PC-3 (cell line): ENCODE data around the gene CRADD. TPM values are rescaled to one million over a fixed set of nuclear protein-coding genes. Genes with fewer than 3 reads are reported as not detected.

Experiments
- ATAC-seq: fragments of 200-7000 bp; cut with Tn5 transposase; 2 replicates; pipeline ENCODE4 v1.9.1; 2020; ENCODE audit warnings: mild to moderate bottlenecking, moderate library complexity
- BruUV-seq: library from RNA; stranded (reverse); fragments of 400-500 nt; replicated peaks from 2 replicates; lab custom pipeline; 2021; lab: Mats Ljungman, UMichigan
- CTCF ChIA-PET: fragments of 300-600 bp; sonication (Branson Sonifier 250); formaldehyde crosslinking; loops from one replicate; lab custom pipeline; 2022; ENCODE audit warnings: antibody characterized with exemption; lab: Charles Lee
- POLR2A ChIA-PET: fragments of 300-600 bp; sonication (Branson Sonifier 250); formaldehyde crosslinking; loops from one replicate; lab custom pipeline; 2022; ENCODE audit warnings: antibody characterized with exemption; ENCODE audit not compliant: unreplicated experiment; lab: Charles Lee
- DNase-seq: peaks from one replicate; pipeline ENCODE4 v3.0.0-alpha.2; 2015
- H2AFZ ChIP-seq: fragments of 300-600 bp; sonication (generic); 2 replicates; pipeline ENCODE4 v1.6.0; 2016; ENCODE audit warnings: antibody characterized with exemption, low read length
- H3F3A ChIP-seq: fragments of 300-600 bp; sonication (generic); one replicate; pipeline ENCODE4 v1.6.0; 2017; ENCODE audit warnings: antibody characterized with exemption, low read length, control low read depth, mild to moderate bottlenecking; ENCODE audit not compliant: unreplicated experiment
- H3K27ac ChIP-seq: fragments of 300-600 bp; sonication (generic); 2 replicates; pipeline ENCODE4 v1.5.1; 2016; ENCODE audit warnings: mild to moderate bottlenecking, low read length
- H3K27me3 ChIP-seq: fragments of 300-600 bp; sonication (generic); 2 replicates; pipeline ENCODE4 v1.6.1; 2016; ENCODE audit warnings: low read length, mixed read lengths
- H3K36me3 ChIP-seq: fragments of 300-600 bp; sonication (generic); 2 replicates; pipeline ENCODE4 v1.6.1; 2016; ENCODE audit warnings: low read depth, mixed run types, low read length, mixed read lengths
- H3K4me1 ChIP-seq: fragments of 300-600 bp; sonication (generic); 2 replicates; pipeline ENCODE4 v1.5.1; 2016; ENCODE audit warnings: low read length; ENCODE audit not compliant: insufficient read depth
- H3K4me2 ChIP-seq: fragments of 300-600 bp; sonication (generic); 2 replicates; pipeline ENCODE4 v1.6.0; 2016; ENCODE audit warnings: low read length
- H3K4me3 ChIP-seq: fragments of 300-600 bp; sonication (generic); 2 replicates; pipeline ENCODE4 v1.5.1; 2016; ENCODE audit warnings: mild to moderate bottlenecking, low read length, mixed read lengths
- H3K79me2 ChIP-seq: fragments of 300-600 bp; sonication (generic); 2 replicates; pipeline ENCODE4 v1.6.1; 2017; ENCODE audit warnings: low read length, mixed read lengths
- H3K9ac ChIP-seq: fragments of 300-600 bp; sonication (generic); 2 replicates; pipeline ENCODE4 v1.6.0; 2016; ENCODE audit warnings: mild to moderate bottlenecking, low read length
- H3K9me2 ChIP-seq: fragments of 300-600 bp; sonication (generic); replicated peaks from 2 replicates; pipeline ENCODE4 v1.6.1; 2016; ENCODE audit warnings: mixed run types, low read length, mixed read lengths
- H3K9me3 ChIP-seq: fragments of 300-600 bp; sonication (generic); 2 replicates; pipeline ENCODE4 v1.6.1; 2016; ENCODE audit warnings: low read length, mixed read lengths
- H4K20me1 ChIP-seq: fragments of 300-600 bp; sonication (generic); 2 replicates; pipeline ENCODE4 v1.6.1; 2016; ENCODE audit warnings: low read length, mixed read lengths
- CTCF ChIP-seq: fragments of 300-600 bp; sonication (generic); conservative IDR thresholded peaks from 2 replicates; pipeline ENCODE4 v1.5.1; 2017; ENCODE audit warnings: antibody characterized with exemption, low read depth, mild to moderate bottlenecking, low read length
- EZH2 ChIP-seq: fragments of 300-600 bp; sonication (generic); IDR thresholded peaks from one replicate; pipeline ENCODE4 v1.6.1; 2017; ENCODE audit warnings: antibody characterized with exemption, mild to moderate bottlenecking, low read length; ENCODE audit not compliant: unreplicated experiment
- EZH2phosphoT487 ChIP-seq: fragments of 300-600 bp; sonication (generic); IDR thresholded peaks from 2 replicates; pipeline ENCODE4 v1.6.1; 2018; ENCODE audit warnings: mild to moderate bottlenecking, antibody characterized with exemption, low read length, borderline replicate concordance
- intact Hi-C: fragments of 100-400 bp; cut with micrococcal nuclease; formaldehyde crosslinking; loops from 2 replicates; pipeline ENCODE4 v1.9.0; 2023
- total RNA-seq: library from RNA; depleted of rRNA; stranded (reverse); fragments of >200 nt; gene quantifications from 2 replicates; pipeline ENCODE4 v1.2.3, GENCODE V29; 2014

Gene CRADD
- total RNA-seq, 1 experiment from 2014 or later = 11.4 TPM

DNA sequence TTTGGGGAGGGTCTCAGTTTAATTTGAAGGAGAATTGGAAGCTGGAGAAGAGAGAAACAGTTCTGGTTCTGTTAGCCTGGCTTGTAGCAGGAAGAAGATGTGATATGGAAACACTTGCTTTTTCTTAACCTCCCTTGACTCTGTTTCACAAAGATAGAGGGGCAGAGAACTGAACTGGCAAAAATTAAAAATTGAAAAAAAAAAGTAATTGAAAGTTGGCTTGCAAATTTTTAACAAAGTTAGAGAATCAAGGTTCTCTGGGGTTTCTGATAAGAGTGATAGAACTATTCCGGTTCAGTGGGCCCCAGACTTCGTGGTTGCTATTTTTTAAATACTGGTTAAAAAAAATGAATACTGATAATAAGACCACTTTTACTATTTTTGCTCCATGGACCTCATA, 2.8 kb downstream of the CRADD start:
- H2AFZ ChIP-seq = no peak overlapping the region
- DNase-seq = no peak
- CTCF ChIA-PET = no interaction called here
- H3K79me2 ChIP-seq = peaks cover 9% of the 10 kb centered on the region; the same call in 1 of the 2 replicates
- H3K4me1 ChIP-seq = peaks cover 15% of the 10 kb centered on the region
- POLR2A ChIA-PET = no interaction called here
- no peak overlapping the region for H3K4me3 ChIP-seq
- H3K36me3 ChIP-seq = no peaks in the 10 kb centered on the region
- H4K20me1 ChIP-seq = no peaks in the 10 kb centered on the region
- no peak for ATAC-seq
- no peaks in the 10 kb centered on the region for H3K27me3 ChIP-seq
- no peak overlapping the region for H3K9ac ChIP-seq
- H3K9me3 ChIP-seq = no peaks in the 10 kb centered on the region
- intact Hi-C loops = no loop called here
- no peaks in the 10 kb centered on the region for H3F3A ChIP-seq
- no peak overlapping the region for H3K4me2 ChIP-seq
- TF ChIP-seq EZH2phosphoT487 (no peak), CTCF (no peak), EZH2 (no peak)
- H3K27ac ChIP-seq = no peak overlapping the region
- no TSS peak for BruUV-seq
- H3K9me2 ChIP-seq = peaks cover 4% of the 10 kb centered on the region; the same call in 1 of the 2 replicates

DNA sequence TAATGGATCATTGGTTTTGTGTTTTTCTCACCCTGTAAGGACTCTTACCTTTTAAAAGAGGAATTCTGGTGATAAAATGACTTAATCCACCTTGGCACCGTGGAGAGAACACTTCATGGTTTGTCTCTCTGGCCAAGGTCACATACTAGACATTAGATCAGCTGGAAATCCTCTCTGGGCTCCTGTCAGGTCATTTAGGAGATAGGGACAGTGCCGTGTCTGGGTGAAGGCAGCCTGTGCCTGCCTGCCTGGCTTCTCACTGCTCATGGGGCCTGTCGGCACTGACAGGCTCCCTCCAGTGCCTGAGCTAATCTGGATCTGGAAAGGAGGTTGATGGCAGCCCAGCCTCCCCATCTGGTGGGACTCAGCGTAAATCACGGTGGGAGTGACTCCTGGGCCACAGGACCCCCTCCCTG, 5.7 kb downstream of the CRADD start:
- H3K4me2 ChIP-seq = no peak overlapping the region
- H3K9me3 ChIP-seq = no peaks in the 10 kb centered on the region
- peaks cover 7% of the 10 kb centered on the region for H3K4me1 ChIP-seq
- H3K27ac ChIP-seq = no peak overlapping the region
- H4K20me1 ChIP-seq = no peaks in the 10 kb centered on the region
- H3K9ac ChIP-seq = no peak overlapping the region
- intact Hi-C loops = no loop called here
- H3K79me2 ChIP-seq = peaks cover 9% of the 10 kb centered on the region; the same call in 1 of the 2 replicates
- no peaks in the 10 kb centered on the region for H3K9me2 ChIP-seq
- ATAC-seq (no peak), DNase-seq (no peak)
- BruUV-seq = no TSS peak
- TF ChIP-seq EZH2phosphoT487 (no peak), EZH2 (no peak), CTCF (no peak)
- H2AFZ ChIP-seq = no peak overlapping the region
- H3K4me3 ChIP-seq = no peak overlapping the region
- POLR2A ChIA-PET = no interaction called here
- no peaks in the 10 kb centered on the region for H3K36me3 ChIP-seq
- CTCF ChIA-PET = no interaction called here
- H3F3A ChIP-seq = no peaks in the 10 kb centered on the region
- no peaks in the 10 kb centered on the region for H3K27me3 ChIP-seq

- Histone ChIP-seq H3K27ac (no peak overlapping the region), H3K79me2 (peaks cover 8% of the 10 kb centered on the region; the same call in 1 of the 2 replicates), H3K9ac (no peak overlapping the region), H2AFZ (no peak overlapping the region), H4K20me1 (no peaks in the 10 kb centered on the region), H3K27me3 (no peaks in the 10 kb centered on the region), H3K4me1 (peaks cover 2% of the 10 kb centered on the region), H3K36me3 (no peaks in the 10 kb centered on the region), H3F3A (no peaks in the 10 kb centered on the region), H3K4me2 (no peak overlapping the region), H3K4me3 (no peak overlapping the region), H3K9me2 (no peaks in the 10 kb centered on the region), H3K9me3 (no peaks in the 10 kb centered on the region)
- ATAC-seq (no peak), DNase-seq (no peak)
- BruUV-seq = no TSS peak
- TF ChIP-seq CTCF = no peak
- TF ChIP-seq EZH2 = no peak
- no peak for TF ChIP-seq EZH2phosphoT487
- intact Hi-C loops = no loop called here
- ChIA-PET POLR2A (no interaction called here), CTCF (no interaction called here)
Measured at GRCh38 chr12:93683410-93683809, 6.2 kb downstream of the CRADD start.
